Measurements from ENCODE around the gene IFNAR2.

IFNAR2 gene

DNA sequence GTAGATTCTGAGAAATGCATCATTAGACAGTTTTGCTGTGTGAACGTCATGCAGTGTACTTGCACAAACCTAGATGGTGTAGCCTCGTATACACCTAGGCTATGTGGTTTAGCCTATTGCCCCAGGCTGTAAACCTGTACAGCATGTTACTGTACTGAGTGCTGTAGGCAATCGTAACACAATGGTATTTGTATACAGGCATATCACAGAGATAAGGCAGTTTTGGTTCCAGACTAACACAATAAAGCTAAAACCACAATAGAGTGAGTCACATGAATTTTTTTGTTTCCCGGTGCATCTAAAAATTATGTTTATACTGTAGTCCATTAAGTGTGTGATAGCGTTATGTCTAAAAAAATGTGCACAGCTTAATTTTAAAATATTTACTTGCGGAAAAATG is 43.3 kb downstream of the IFNAR2 start:
- no peak overlapping the region for H3K4me3 ChIP-seq (ENCODE audit: low read depth, low read length)
- TF ChIP-seq, protein P1, sequence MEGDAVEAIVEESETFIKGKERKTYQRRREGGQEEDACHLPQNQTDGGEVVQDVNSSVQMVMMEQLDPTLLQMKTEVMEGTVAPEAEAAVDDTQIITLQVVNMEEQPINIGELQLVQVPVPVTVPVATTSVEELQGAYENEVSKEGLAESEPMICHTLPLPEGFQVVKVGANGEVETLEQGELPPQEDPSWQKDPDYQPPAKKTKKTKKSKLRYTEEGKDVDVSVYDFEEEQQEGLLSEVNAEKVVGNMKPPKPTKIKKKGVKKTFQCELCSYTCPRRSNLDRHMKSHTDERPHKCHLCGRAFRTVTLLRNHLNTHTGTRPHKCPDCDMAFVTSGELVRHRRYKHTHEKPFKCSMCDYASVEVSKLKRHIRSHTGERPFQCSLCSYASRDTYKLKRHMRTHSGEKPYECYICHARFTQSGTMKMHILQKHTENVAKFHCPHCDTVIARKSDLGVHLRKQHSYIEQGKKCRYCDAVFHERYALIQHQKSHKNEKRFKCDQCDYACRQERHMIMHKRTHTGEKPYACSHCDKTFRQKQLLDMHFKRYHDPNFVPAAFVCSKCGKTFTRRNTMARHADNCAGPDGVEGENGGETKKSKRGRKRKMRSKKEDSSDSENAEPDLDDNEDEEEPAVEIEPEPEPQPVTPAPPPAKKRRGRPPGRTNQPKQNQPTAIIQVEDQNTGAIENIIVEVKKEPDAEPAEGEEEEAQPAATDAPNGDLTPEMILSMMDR (IDR thresholded peaks at IDR 0.05; ENCODE audit: control insufficient read depth, extremely low read depth, insufficient read depth) = no peak
- DNase-seq (ENCODE audit: low read depth) = no peak

DNA sequence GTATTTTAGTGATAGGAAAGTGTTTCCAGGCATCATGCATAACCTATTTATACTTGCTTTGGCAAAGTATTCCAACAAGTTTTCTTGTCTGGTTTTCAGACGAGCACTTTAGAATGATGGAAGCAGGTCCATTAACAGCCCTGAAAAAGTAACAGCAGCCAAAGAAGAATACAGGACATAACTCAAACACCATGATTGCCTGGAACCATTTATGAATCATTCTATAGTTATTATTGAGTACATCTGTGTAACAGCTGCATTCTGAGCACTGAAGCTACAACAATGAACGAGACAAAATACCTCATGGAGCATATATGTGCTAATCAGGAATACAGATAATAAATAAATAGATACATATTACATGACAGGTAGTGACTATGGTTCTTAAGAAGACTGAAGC is 49.0 kb downstream of the IFNAR2 start:
- TF ChIP-seq, protein P1 (IDR thresholded peaks at IDR 0.05; ENCODE audit: control insufficient read depth, extremely low read depth, insufficient read depth) = no peak
- DNase-seq (ENCODE audit: low read depth) = no peak

DNA sequence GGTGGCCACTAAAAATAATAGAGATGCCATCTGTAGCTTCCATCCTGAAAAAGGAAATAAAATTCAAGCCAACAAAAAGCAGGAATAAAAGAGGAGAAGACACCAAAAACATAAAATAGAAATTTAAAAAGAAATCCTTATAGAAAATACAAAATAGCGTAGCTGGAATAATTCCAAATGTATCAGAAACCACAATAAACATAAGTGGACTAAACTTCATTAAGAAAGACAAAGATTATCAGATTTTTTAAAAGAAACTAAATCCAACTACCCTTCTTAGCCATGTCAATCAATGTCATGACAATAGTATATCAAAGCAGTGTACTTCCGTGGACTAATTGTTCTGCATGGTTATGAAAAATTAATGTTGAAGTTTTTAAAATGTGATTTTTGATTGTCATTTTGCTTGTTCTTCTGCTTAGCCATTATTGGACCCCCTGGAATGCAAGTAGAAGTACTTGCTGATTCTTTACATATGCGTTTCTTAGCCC is 49.6 kb downstream of the IFNAR2 start:
- no peak for DNase-seq (ENCODE audit: low read depth)
- no peak overlapping the region for H3K4me3 ChIP-seq (ENCODE audit: low read depth, low read length)

More for the DNA sequence above, 49.0 kb downstream of the IFNAR2 start:
- H3K4me3 ChIP-seq (ENCODE audit: low read depth, low read length) = no peak overlapping the region

More for the DNA sequence above, 49.6 kb downstream of the IFNAR2 start:
- TF ChIP-seq, protein P1 (IDR thresholded peaks at IDR 0.05; ENCODE audit: control insufficient read depth, extremely low read depth, insufficient read depth) = no peak
